GM18517 (cell line): ENCODE results near the gene IL12RB1.

Source experiments
- ATAC-seq: cut with Tn5 transposase; IDR thresholded peaks from one replicate; pipeline ENCODE4 v1.9.1; 2021; ENCODE audit warnings: mild to moderate bottlenecking, moderate library complexity; ENCODE audit not compliant: unreplicated experiment

IL12RB1 gene

DNA sequence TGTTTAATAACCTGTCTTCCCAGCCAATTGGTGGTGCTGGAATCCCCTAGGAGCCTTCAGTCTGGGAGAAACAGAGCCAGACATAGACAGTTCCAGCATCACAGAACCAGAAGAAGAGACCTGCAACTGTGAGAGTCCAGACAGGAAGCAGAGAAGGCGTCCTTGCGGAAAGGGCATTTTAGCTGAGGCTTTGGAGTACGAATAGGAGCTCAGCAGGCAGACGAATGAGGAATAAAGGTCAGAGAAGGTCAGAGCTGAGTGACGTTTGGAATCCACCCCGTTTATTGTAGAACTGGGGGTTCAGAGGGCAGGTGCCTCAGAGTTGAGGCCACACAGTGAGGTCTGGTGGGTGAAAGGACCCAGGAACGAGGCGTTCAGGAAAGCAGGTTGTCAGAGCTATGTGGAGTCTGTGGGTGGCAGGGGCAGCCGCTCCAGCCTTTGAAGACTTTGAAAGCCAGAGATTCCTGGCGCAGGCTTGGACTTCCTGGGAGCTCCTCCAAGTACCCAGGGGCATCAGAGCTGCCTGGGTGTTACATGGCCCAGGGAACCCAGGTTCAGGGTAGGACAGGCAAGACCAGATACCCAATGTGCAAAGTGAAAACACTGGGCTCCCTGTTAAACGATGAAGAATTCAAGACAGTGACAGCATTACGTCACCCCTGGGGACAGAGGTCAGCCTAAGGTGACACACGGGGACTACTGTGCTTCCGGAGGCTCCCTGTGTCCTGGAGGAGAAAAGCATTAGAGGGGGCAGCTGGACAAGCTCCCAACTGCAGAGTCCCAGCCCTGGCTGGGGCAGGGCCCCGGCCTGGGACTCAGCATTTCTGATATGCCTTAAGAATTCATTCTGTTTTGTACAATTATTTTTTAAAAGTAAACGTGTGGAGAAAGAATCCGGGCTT lies 73.3 kb downstream of the IL12RB1 start:
- no peak for ATAC-seq

DNA sequence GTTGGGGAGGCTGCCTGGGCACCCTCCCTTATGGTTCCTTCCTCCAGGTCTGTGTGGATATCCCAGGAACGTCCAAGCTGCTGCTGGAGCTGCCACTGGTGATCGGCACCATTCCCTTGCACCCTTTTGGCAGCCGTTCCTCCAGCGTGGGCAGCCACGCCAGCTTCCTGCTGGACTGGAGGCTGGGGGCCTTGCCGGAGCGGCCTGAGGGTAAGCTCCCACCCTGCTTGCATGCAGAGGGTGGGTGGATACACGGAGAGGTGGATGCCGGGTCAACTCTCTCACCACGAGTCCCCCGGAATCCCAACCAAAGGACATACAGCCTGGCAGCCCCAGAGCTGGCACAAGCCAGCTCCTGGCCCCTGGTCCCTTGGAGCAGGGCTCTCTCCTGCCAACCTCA lies 76.6 kb downstream of the IL12RB1 start:
- no peak for ATAC-seq

- ATAC-seq, result no peak
Measured at GRCh38 chr19:18009412-18010066, 77.2 kb downstream of the IL12RB1 start.
